OCI-LY1 (cell line): ENCODE results near the gene SMYD2.

Experiments used
- CTCF ChIP-seq: fragments of 200-600 bp; sonication (generic), shearing (Covaris generic); IDR thresholded peaks from 2 replicates; pipeline ENCODE4 v1.5.1; 2017; ENCODE audit warnings: mild to moderate bottlenecking, antibody characterized with exemption, low read length, moderate library complexity, mixed read lengths
- EZH2 ChIP-seq: fragments of 200-600 bp; sonication (generic), shearing (Covaris generic); IDR thresholded peaks from 2 replicates; pipeline ENCODE4 v1.8.0; 2017; ENCODE audit warnings: borderline replicate concordance, mixed run types, mild to moderate bottlenecking, antibody characterized with exemption, low read length, moderate library complexity, mixed read lengths

DNA sequence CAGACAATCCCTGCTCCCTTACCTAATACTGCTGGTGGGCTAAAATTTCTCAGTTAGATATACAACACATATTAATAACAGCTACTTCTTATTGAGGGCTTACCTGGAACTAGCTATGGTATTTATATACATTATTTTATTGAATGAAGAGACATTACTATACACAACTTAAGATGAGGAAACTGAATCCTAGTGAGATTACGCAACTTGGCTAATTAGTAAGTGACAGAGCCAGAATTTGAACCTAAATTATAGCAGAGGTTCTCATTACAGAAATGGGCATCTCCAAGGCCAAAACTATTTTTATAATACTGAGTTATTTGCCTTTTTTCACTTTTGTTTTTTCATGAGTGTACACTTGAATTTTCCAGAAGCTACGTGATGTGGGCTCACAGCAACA, 44.5 kb upstream of the SMYD2 start:
- TF ChIP-seq CTCF (no peak), EZH2 (no peak)
